GM21529 (cell line): ENCODE data around the gene DHX35.

Source experiments
- ATAC-seq: cut with Tn5 transposase; IDR thresholded peaks from one replicate; pipeline ENCODE4 v1.9.1; 2021; ENCODE audit not compliant: unreplicated experiment

Gene DHX35

GRCh38 chr20:39052676-39053075 lies 90.5 kb downstream of the DHX35 start:
- no peak for ATAC-seq

GRCh38 chr20:39057143-39057542 lies 95.0 kb downstream of the DHX35 start:
- ATAC-seq, result no peak

DNA sequence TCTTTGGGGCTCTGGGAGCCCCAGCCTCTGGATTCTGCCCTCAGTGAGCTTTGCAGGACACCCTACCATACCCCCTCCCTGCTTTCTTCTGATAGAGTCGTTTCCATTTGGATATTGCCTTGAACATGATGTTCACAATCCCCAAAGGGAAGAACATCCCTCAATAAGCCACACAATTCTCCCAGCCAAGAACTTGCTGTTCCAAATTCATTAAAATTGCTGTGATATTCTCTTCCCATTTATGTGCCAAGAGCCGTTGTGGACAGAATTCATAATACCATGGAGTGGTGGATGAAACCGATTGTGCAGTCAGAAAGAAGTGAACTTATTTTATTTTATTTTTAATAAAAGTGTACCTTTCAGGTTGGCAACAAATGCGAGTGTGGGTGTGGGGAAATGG lies 95.8 kb downstream of the DHX35 start:
- no peak for ATAC-seq

- no peak for ATAC-seq
Measured at GRCh38 chr20:39059036-39059435, 96.9 kb downstream of the DHX35 start.

DNA sequence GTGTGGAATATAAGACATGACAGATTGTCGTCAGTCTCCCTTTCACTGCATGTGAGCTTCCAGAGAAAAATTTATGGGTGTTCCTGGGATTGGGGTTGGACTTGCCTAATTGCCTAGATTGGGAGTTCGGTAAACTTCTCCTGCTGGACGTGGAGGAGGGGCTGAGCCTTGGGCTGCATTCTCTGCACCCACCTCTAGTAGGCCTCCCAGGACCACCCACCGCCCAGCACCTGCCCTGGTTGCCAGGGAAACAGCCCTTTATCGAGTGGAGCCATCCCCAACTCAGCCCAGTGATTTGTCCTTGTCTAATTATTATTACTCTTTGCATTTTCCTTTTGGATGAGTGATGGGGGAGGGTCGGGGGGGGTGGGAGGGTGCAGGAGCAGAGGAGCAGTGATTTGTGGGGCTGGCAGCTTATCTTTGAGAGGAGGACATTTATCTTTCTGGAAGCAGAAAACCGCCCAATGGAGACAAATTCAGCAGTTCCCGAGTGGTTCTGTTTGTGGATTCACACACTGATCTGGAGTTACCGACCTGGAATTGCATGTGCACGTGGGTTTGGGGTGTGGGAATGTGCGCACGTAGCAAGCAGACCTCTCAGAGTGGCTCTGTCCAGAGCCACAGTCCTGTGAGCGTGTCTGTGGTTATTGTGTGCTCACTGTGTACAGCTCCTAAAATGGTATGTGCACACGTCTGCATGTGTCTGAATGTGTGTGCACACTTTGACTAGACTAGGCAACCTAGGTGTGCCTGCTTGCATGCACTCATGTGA lies 104.5 kb downstream of the DHX35 start:
- no peak for ATAC-seq

DNA sequence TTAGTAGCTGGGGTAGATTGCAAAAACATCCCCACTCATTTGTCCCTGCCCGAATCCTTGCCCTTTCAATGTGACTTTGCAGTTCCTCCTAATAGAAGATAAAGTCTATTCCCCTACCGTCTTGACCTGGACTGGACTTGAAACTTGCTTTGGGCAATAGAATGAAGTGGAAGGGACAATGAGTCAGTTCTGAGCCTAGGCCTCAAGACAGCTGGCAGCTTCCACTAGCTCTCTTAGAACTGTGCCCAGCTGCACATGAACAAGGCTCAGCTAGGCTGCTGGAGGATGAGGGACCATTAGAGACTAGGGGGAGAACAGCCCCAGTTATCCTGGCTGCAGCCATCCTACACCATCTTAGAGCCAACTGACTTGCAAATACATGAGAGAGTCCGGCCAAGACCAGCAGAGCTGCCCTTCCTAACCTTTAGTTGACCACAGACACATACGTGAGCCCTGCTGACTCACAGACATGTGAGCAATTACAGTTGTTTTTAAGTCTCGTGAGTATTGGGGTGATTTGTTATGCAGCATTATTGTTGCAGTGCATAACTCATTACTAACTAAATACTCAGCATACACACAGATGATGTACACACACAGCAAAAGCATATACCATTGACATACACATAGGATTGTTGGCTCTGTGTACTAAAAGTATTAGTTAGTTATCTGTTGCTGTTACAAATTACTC lies 105.5 kb downstream of the DHX35 start:
- no peak for ATAC-seq

- ATAC-seq, result no peak
Measured at GRCh38 chr20:39069976-39070375, 107.8 kb downstream of the DHX35 start.

DNA sequence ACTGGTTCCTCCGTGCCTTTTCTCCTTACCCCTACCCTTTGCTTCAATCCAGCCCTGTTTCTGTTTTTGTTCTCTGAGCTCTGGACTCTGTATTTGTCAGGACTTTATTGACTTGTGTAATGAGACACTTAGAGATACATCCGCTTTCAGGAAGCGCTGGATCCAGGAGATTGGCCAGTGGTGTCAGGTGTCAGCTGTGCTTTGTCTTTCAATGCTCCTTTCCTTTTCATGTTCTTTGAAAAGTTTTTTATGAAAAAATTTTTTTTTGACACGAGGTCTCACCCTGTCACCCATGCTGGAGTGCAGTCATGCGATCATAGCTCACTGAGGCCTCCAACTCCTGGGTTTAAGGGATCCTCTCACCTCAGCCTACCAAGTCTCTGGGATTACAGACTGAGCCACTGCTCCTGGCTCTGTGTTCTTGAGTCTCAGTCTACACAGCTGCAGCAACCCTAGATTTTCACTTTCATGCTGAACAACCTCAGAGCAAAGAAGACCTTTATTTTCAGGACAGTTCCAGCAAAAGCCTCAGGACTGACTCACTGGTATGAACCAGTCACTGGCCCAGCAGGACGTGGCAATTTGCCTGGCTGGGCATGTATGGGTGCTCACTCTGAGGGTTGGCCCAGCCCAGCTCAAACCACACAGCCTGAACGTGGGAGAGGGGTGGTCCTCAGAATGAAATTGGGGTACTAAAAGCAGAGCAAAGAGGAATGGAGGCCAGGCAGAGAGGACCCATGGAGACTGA lies 108.5 kb downstream of the DHX35 start:
- no peak for ATAC-seq

DNA sequence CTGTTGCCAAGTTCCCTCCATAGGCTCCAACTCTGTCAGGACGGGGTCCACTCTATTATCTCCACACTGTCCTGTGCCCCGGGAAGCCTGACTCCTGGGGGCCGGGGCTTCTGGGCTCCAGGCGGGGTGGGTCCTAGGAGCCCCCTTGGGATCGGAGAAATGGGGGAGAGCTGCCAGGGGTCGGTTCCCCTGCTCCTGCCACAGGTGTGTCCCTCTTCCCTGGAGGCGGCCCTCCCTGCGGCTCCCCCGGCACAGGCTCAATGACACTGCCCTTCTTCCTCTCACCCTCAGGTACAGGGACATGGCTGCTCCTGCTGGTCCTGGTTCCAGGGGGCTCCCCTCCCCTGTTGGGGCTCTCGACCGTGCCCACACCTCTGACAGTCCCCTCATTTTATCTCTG lies 110.0 kb downstream of the DHX35 start:
- ATAC-seq, result no peak

DNA sequence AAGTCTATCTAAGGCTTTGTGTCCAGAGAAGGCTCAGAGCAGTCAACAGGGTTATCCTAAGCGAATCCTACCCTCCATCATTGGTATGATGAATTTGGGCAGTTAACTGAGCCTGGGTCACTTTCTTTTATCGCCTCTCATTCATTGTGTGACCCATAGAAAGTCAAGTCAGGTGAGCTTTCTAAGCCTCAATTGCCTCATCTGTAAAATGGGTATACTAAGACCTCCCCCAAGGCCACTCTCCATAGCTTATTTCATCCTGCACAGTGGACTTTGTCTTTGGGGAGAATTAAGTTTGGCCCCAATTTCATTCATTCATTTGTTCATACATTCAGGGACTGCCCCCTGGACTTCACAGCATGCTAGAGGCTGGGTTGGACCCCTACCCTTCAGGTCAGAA lies 110.5 kb downstream of the DHX35 start:
- no peak for ATAC-seq

GRCh38 chr20:39075731-39076130 lies 113.6 kb downstream of the DHX35 start:
- ATAC-seq, result no peak

DNA sequence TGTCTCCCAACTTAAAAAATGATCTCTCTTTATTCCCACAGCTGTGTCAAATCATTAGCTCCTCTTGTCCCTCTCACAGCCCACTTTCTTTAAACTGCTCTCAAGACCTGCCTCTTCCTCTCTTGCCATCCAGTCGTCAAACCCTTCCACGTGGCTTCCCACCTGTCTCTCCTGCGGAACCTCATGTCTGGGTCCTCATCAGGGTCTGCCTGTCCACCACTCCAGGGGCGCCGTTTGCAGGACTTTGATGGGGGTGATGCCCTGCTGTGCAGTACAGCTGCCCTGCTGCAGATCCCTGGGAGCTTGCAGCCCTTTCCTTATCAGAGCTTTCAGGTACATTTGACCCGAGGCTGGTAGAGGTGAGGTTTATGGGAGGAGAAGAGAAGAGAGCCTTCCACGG lies 114.8 kb downstream of the DHX35 start:
- no peak for ATAC-seq

- no peak for ATAC-seq
Measured at GRCh38 chr20:39080326-39080725, 118.2 kb downstream of the DHX35 start.

DNA sequence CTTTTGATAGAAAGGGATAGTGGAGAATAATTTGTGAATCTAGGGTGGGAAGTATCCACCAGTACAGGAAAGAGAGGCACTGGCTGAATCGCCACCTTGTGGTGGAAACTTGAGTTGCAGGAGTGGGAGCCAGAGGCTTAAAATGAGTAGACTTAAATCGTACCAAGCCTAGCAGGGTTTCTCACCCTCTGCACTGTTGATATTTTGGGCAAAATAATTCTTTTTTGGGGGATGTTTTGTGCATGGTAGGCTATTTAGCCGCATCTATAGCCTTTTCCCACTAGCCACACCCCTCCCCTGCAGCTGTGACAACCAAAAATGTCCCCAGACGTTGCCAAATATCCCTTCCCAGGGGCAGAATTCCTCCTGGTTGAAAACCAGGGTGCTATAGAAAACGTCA lies 119.1 kb downstream of the DHX35 start:
- ATAC-seq, result peak; percentile 65

DNA sequence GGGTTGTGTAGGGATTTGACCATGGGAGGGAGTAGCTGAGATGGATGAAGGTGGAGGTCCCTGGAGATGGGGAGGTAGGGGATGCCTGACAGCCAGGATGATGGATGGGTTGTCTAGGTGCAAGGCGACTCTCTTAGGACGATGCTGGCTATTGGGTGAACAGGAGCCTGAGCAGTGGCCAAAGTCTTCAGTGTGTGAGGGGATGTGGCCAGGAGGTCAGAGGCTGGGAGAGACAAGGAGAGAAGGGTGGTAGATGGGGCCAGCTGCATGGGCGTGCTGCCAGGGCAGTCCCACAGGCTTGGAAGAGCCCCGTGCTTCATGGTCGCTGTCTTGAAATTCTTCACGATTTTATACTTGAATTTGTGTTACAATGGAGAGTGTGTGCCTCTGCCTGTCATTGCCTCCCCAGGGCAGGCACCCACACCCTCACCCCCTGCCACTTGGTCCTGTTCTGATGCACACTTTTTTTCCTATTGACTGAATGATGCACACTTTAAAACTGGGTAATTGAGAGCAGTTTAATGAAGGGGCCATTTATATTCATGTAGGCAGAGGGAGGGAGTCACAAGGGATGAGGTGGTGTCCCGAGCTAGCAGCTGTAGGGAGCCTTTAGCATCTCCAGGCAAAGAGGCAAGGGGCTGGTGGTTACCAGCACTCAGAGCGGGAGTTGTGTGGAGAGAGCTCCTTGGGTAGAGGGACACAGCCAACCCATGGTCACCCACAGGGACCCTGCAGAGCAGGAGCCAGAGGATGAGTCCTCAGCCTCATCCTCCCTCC lies 120.7 kb downstream of the DHX35 start:
- ATAC-seq, result no peak

- ATAC-seq, result no peak
Measured at GRCh38 chr20:39083761-39084160, 121.6 kb downstream of the DHX35 start.

DNA sequence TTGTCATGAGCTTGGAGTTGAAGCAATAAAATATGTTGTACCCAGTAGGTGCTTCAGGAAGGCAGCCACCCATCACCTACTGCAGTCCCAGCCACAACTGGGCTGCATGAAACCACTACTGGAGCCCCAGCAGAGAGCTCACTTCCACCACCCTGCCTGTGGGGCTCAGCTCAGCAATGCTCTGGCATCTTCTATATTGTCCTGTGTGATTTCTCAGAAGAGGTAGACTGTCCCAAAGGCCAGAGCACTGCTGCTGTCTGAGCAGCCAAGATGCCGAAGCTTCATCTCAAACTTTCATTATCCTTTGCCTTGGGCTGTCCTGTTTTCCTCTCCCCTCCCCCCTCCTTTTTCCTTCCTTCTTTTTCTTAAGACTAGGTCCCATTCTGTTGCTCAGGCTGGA lies 126.9 kb downstream of the DHX35 start:
- ATAC-seq, result no peak
